COLO668 (cell line): ENCODE results near the gene NPTN.
A peak's percentile ranks its signal among the peaks of the same experiment; 100 is the strongest.
"Not testable (repeated sequence)": the region's sequence is repeated elsewhere in the genome, so short reads cannot be mapped to it uniquely, and the experiment has no call there.

Source experiments
- DNase-seq: peaks from one replicate; lab custom pipeline; 2025; ENCODE audit not compliant: unreplicated experiment; lab: John Stamatoyannopoulos, UW

Gene NPTN

GRCh38 chr15:73573037-73573436 lies 60.2 kb downstream of the NPTN start:
- no peak for DNase-seq

GRCh38 chr15:73572296-73572695 lies 60.9 kb downstream of the NPTN start:
- DNase-seq, result no peak

- peak; percentile 77 for DNase-seq
Observed at GRCh38 chr15:73571346-73571745, 61.8 kb downstream of the NPTN start.

- DNase-seq, result no peak
Observed at GRCh38 chr15:73570355-73571032, 62.7 kb downstream of the NPTN start.

GRCh38 chr15:73569361-73569760 lies 63.8 kb downstream of the NPTN start:
- DNase-seq, result no peak

GRCh38 chr15:73568564-73569280 lies 64.5 kb downstream of the NPTN start:
- no peak for DNase-seq

- DNase-seq, result no peak
Observed at GRCh38 chr15:73567020-73567419, 66.2 kb downstream of the NPTN start.

- peak; percentile 17 for DNase-seq
Observed at GRCh38 chr15:73564255-73564654, 68.9 kb downstream of the NPTN start.

- peak; percentile 21 for DNase-seq
Observed at GRCh38 chr15:73560501-73561117, 72.6 kb downstream of the NPTN start.

GRCh38 chr15:73558529-73558928 lies 74.7 kb downstream of the NPTN start:
- DNase-seq, result no peak

- no peak for DNase-seq
Observed at GRCh38 chr15:73555080-73555479, 78.1 kb downstream of the NPTN start.

- no peak for DNase-seq
Observed at GRCh38 chr15:73550190-73550589, 83.0 kb downstream of the NPTN start.

- not testable (repeated sequence) for DNase-seq
Observed at GRCh38 chr15:73548925-73549324, 84.3 kb downstream of the NPTN start.

- no peak for DNase-seq
Observed at GRCh38 chr15:73541479-73541878, 91.7 kb downstream of the NPTN start.

GRCh38 chr15:73540161-73540560 lies 93.0 kb downstream of the NPTN start:
- no peak for DNase-seq

- no peak for DNase-seq
Observed at GRCh38 chr15:73539212-73540128, 93.7 kb downstream of the NPTN start.

GRCh38 chr15:73538563-73539211 lies 94.5 kb downstream of the NPTN start:
- DNase-seq, result no peak

- DNase-seq, result no peak
Observed at GRCh38 chr15:73538123-73538522, 95.1 kb downstream of the NPTN start.

- no peak for DNase-seq
Observed at GRCh38 chr15:73530649-73531048, 102.5 kb downstream of the NPTN start.

- no peak for DNase-seq
Observed at GRCh38 chr15:73527598-73527997, 105.6 kb downstream of the NPTN start.

- DNase-seq, result no peak
Observed at GRCh38 chr15:73524919-73525318, 108.3 kb downstream of the NPTN start.
